HG03097 (cell line): Measurements from ENCODE around the gene NLRP9.

Experiments used
- ATAC-seq: cut with Tn5 transposase; IDR thresholded peaks from one replicate; pipeline ENCODE4 v1.9.1; 2021; ENCODE audit not compliant: unreplicated experiment, low FRiP score

The NLRP9 gene

GRCh38 chr19:55704494-55705245 lies 33.5 kb downstream of the NLRP9 start:
- ATAC-seq = no peak

DNA sequence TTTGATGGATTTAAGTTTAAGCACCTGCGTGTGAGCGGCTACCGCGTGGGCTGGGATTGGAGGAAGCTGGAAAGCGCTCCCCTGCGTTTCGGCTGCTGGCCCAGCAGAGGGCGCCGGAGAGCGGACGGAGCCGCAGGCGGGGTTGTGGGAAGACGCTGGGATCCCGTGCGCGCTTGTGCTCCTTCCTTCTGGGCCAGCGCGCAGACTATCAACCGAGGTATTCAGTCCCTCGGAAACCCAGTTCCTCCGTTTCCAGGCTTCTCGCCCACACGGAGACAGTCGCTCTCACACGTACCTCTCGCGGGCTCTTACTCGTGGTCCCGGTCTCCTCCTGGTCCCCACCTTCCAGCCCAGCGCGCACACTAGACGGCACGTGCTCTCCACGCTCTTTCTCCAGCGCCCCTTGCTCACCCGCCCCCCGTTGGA lies 34.4 kb downstream of the NLRP9 start:
- no peak for ATAC-seq

GRCh38 chr19:55702131-55702627 lies 36.0 kb downstream of the NLRP9 start:
- ATAC-seq = no peak

GRCh38 chr19:55700813-55701212 lies 37.4 kb downstream of the NLRP9 start:
- no peak for ATAC-seq

GRCh38 chr19:55699221-55699620 lies 39.0 kb downstream of the NLRP9 start:
- no peak for ATAC-seq

DNA sequence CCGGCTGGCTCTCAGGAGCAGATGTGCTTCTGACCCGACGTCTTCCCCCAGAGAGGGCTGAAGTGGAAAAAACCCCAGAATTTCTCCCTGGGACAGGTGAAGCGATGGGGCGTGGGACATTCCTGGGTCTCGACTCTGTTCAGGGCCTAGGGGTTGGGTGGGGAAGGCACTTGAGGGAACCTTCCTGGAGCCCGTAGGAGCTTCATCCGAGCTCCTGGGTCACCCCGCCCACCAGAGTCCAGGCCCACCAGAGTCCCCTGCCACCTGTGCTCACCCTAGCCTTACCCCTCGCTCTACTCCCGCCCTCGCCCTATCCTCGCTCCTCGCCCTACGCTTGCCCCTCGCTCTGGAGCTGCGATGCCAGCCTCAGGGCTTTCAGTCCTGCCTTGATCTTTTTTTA lies 39.9 kb downstream of the NLRP9 start:
- ATAC-seq = no peak

GRCh38 chr19:55697698-55698097 lies 40.5 kb downstream of the NLRP9 start:
- no peak for ATAC-seq

DNA sequence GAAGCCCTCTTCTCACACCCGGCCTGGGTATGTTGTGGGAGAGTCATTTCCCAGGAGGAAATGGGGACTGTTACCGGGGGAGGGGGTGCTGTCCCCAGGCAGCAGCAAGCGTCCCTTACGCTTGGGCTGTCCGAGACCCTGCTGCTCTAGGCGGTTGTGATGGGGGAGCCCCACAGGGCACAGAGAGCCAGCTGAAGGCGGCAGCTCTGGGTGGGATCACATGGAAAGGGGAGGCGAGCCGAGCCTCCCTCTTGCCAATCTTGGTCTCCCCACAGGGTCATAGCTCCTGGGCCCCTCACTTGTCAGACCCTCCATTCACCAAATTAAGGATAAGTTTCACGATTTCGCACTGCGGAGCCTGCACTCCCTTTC lies 41.1 kb downstream of the NLRP9 start:
- ATAC-seq = no peak

- ATAC-seq = no peak
These were observed 41.7 kb downstream of the NLRP9 start for GRCh38 chr19:55696301-55697068.

- ATAC-seq = no peak
These were observed 42.5 kb downstream of the NLRP9 start for GRCh38 chr19:55695511-55696290.

DNA sequence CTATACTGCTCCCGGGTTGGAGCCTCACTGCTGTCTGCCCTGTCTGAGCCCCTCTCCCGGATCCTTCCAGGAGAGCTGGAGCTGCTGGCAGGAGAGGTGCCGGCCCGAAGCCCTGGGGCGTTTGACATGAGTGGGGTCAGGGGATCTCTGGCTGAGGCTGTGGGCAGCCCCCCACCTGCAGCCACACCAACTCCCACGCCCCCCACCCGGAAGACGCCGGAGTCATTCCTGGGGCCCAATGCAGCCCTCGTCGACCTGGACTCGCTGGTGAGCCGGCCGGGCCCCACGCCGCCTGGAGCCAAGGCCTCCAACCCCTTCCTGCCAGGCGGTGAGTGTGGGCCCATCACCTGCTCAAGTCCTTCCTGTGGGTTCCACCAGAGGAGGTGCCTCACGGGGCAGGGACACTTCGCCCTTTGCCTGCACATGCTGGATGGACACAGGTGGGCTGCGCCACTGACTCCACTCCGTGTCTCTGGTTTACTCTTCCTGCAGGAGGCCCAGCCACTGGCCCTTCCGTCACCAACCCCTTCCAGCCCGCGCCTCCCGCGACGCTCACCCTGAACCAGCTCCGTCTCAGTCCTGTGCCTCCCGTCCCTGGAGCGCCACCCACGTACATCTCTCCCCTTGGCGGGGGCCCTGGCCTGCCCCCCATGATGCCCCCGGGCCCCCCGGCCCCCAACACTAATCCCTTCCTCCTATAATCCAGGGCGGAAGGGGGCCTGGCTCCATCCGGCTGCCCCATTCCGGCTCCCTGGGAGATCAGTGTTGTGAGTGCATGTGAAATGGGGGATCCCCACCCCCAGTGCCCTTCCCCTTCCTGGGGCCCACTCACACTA lies 43.3 kb downstream of the NLRP9 start:
- ATAC-seq = no peak

DNA sequence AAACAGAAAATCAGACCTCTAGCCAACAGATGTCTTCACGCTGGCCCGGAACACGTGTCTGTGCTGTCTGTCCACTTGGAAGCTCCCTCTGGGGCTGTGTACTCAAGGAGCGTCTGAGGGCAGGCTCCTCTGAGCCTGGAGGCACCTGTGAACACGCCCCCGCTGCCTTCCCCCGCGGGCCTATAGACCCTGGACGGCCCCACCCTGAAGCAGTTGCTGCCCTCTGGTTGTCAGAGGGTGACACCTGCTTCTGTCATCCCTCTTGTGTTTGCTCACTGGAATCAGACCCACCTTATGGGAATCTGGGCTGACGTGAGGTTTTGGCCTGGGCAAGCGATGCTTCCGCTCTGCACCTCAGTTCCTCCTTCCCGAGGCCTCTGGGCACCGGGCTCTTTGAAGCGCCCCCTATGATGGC lies 44.0 kb downstream of the NLRP9 start:
- ATAC-seq = no peak

DNA sequence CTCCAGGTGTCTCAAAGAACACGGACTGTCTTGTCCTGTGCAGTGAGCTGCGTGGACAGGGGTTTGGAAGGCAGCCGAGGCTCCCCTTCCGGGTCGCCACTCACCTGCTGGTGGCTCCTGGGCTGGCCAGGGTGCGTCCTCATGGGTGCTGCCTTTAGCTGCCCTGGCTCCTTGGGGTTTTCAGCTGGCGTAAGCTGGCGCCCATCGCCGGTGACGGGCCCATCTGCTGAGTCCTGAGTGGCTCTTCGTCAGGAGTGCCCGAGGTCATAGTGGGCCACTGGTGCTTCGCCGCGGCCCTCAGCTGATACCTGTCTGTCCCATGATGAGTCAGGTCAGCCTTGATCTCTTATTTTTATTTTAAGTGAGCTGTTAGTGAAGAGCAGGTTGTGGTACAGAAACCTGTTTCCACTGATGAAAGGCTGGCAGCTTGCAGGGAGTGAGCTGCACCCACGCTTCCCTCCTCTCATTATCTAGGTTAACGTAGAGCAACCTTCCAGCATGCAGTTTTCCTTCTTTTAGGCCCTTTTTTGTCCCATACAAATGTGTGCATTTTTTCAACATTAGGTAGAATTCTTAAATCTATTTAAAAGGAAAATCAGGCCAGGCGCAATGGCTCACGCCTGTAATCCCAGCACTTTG lies 44.7 kb downstream of the NLRP9 start:
- no peak for ATAC-seq

- no peak for ATAC-seq
These were observed 45.5 kb downstream of the NLRP9 start for GRCh38 chr19:55692681-55693081.

GRCh38 chr19:55691561-55692481 lies 46.4 kb downstream of the NLRP9 start:
- ATAC-seq = no peak

GRCh38 chr19:55690769-55691545 lies 47.2 kb downstream of the NLRP9 start:
- ATAC-seq = no peak

DNA sequence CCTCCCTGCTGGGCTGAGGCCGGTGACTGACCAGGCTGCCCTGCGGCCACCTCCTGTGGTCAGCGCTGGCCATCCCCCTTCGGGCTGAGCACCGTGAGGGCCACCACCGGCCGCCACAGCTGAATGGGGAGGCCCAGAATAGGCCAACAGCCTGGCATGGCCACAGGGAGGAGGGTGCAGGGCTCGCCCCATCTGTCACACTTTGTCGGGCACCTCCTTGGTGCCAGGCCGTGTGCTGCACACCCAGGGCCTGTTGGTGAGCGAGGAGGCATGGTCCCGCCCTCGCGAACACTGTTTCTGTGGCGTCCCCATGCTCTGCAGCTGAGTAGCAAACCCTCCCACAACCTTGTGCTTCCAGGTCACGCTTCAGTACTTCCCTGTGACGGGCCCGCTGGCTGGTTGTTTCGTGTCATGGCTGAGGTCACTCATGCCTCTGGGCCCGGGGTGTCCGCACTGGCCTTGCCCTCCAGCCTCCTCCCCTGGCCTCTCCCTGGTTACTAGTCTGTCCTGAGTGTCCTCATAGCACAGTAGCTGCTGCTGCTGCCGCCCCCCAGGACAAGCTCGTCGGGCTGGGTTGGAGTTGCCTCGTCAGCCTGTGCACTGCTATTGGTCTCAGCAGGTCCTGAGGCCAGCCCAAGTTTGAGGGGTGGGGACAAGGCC lies 48.0 kb downstream of the NLRP9 start:
- no peak for ATAC-seq
